AG04450 (cell line): ENCODE measurements around the gene AMHR2. TPM values are rescaled to one million over a fixed set of nuclear protein-coding genes. Genes with fewer than 3 reads are reported as not detected.
"Not testable (repeated sequence)": the region's sequence is repeated elsewhere in the genome, so short reads cannot be mapped to it uniquely, and the experiment has no call there.

Source experiments
- CTCF ChIA-PET: fragments of 300-600, 350-600 bp; formaldehyde crosslinking; extraction: SDS; loops from one replicate; lab custom pipeline; 2022; ENCODE audit warnings: antibody characterized with exemption, inconsistent platforms; lab: Charles Lee
- POLR2A ChIA-PET: fragments of 350-600 bp; formaldehyde crosslinking; extraction: SDS; loops from one replicate; lab custom pipeline; 2021; ENCODE audit warnings: antibody characterized with exemption, inconsistent platforms; lab: Yijun Ruan, JAX
- DNase-seq: peaks from one replicate; pipeline ENCODE4 v3.0.0-alpha.2; 2011; ENCODE audit warnings: low read depth, low spot score
- H3K27ac ChIP-seq: one replicate; pipeline ENCODE4 v1.5.1; 2012; ENCODE audit warnings: low read depth, low read length, control low read depth
- H3K27me3 ChIP-seq: one replicate; pipeline ENCODE4 v1.6.0; 2012; ENCODE audit warnings: low read length; ENCODE audit not compliant: control insufficient read depth, insufficient read depth
- H3K4me3 ChIP-seq: 2 replicates; pipeline ENCODE4 v1.5.1; 2011; ENCODE audit warnings: mild to moderate bottlenecking, low read depth, low read length, control low read depth
- H3K9me3 ChIP-seq: 2 replicates; pipeline ENCODE4 v1.5.1; 2012; ENCODE audit warnings: low read length; ENCODE audit not compliant: control insufficient read depth, insufficient read depth
- polyA plus RNA-seq: library from polyadenylated mRNA; depleted of rRNA; stranded (reverse); fragments of >200 nt; gene quantifications from 2 replicates; pipeline ENCODE4 v1.2.3, GENCODE V29; 2011
- TF ChIP-seq, protein P1 (sequence below): IDR thresholded peaks from 2 replicates; pipeline ENCODE4 v1.5.1; 2011; ENCODE audit warnings: low read depth, low read length, control low read depth, inconsistent platforms

The AMHR2 gene
- polyA plus RNA-seq, 1 experiment, result not detected

DNA sequence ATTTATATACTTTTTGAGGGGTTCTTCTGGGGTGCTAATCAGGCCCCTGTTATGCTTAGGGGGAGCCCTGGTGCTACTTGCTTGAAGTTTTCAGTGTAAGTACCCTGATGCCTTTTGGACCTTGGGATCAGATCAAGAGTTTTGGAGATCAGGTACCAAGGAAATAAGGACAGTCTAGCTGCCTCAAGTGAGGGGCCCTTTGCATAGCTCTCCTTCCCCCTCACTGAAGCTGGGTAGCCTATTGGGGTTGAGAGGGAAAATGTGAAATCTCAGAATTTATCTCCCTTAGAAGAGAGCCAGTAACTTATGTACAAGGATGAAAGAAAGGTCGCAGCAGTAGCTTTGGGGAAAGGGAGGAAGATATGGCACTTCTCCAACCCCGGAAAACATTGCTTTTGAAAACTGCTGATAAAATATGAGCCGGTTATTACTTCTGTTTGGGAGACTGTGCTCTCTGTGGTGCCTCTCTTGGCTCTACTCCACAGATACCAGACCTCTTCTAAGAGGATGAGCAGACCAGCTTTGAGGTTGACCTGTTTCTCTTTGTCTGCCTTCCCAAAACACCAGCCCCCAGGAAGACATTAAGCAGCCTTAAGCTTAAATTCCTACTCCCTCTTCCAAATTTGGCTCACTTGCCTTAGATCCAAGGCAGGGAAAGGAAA lies 8.8 kb upstream of the AMHR2 start:
- Histone ChIP-seq H3K4me3 (no peak overlapping the region), H3K9me3 (no peaks in the 10 kb centered on the region), H3K27me3 (no peaks in the 10 kb centered on the region), H3K27ac (no peak overlapping the region)
- ChIA-PET POLR2A (interaction anchor here (0.6 kb wide), 1 partner anchor 88 kb away, joined by 4 read pairs; no protein-coding TSS in a partner anchor), CTCF (interaction anchor here (0.6 to 2.8 kb wide), 7 partner anchors 18 to 94 kb away, joined by 3 to 25 read pairs (median 5); partner anchors contain the start of gene AAAS)
- TF ChIP-seq, protein P1, sequence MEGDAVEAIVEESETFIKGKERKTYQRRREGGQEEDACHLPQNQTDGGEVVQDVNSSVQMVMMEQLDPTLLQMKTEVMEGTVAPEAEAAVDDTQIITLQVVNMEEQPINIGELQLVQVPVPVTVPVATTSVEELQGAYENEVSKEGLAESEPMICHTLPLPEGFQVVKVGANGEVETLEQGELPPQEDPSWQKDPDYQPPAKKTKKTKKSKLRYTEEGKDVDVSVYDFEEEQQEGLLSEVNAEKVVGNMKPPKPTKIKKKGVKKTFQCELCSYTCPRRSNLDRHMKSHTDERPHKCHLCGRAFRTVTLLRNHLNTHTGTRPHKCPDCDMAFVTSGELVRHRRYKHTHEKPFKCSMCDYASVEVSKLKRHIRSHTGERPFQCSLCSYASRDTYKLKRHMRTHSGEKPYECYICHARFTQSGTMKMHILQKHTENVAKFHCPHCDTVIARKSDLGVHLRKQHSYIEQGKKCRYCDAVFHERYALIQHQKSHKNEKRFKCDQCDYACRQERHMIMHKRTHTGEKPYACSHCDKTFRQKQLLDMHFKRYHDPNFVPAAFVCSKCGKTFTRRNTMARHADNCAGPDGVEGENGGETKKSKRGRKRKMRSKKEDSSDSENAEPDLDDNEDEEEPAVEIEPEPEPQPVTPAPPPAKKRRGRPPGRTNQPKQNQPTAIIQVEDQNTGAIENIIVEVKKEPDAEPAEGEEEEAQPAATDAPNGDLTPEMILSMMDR, result no peak
- DNase-seq, result no peak

DNA sequence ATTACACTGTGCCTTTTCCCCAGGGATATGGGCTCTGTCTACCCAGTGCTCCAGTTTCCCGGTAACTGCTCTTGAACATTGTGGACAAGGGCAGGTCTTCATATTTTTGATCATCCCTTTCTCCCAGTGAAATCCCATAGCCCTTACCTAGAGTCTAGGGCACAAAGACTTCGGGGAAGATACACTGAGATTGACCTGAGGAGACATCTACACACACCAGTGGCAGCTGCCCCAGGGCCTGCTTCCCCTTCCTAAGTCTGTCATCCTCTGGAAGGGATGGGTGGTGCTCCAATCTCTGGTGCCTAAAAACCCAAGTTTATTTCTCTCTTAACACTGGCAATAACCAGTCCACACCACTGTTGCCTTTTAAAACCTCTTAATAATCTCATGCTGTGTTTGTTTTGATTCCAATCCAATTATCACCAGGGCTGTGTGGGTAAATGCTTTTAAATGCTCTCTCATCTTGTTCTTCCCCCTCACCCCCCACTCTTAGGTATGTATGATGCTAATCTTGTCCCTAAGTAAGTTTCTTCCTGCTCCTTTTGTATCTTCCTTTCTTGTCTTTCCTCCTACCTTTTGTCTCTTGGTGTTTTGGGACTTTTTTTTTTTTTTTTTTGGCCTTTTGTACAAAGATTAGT lies 7.8 kb upstream of the AMHR2 start:
- not testable (repeated sequence) for H3K27me3 ChIP-seq, H3K9me3 ChIP-seq, DNase-seq, H3K27ac ChIP-seq, H3K4me3 ChIP-seq
- POLR2A ChIA-PET, result interaction anchor here (0.7 kb wide), 1 partner anchor 28 kb away, joined by 3 read pairs; no protein-coding TSS in a partner anchor
- CTCF ChIA-PET, result interaction anchor here (0.6 to 2.8 kb wide), 5 partner anchors 26 to 95 kb away, joined by 3 to 25 read pairs (median 16); partner anchors contain the start of gene AAAS

DNA sequence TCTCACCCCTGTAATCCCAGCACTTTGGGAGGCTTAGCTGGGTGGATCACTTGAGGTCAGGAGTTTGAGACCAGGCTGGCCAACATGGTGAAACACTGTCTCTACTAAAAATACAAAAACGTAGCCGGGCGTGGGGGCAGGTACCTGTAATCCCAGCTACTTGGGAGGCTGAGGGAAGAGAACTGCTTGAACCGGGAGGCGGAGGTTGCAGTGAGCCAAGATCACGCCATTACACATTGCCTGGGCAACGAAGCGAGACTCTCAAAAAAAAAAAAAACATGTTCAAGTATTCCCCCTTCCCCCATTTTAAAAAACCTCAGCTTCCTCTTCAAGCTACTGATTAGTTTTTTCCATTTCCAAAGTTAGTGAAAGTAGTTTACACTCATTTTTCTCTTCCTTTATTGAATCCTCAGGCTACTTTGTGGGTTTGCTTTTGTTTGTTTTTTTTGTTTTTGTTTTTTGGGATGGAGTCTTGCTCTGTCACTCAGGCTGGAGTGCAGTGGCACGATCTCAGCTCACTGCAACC lies 6.3 kb upstream of the AMHR2 start:
- CTCF ChIA-PET, result interaction anchor here (0.6 to 2.8 kb wide), 6 partner anchors 63 to 220 kb away, joined by 3 to 24 read pairs (median 8); partner anchors contain the start of gene AAAS
- H3K9me3 ChIP-seq, H3K27ac ChIP-seq, H3K4me3 ChIP-seq, DNase-seq, H3K27me3 ChIP-seq: not testable (repeated sequence)
- POLR2A ChIA-PET, result interaction anchor here (0.6 to 1.2 kb wide), 3 partner anchors 28 to 96 kb away, joined by 3 to 8 read pairs (median 4); partner anchors contain the start of gene AAAS

DNA sequence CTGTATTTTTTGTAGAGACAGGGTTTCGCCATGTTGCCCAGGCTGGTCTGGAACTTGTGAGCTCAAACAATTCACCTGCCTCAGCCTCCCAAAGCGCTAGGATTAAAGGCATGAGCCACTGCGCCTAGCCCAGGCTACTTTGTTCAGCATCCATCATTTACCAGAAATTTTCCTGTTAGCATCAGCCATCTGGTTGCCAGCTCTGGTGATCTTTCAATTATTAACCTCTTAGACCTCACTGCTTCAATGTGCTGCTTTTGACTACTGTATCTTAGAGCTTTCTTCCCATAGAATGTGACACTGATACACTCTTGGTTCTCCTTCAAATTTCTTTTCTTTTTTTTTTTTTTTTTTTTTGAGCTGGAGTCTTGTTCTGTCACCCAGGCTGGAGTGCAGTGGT lies 5.4 kb upstream of the AMHR2 start:
- no peak overlapping the region for H3K4me3 ChIP-seq
- ChIA-PET POLR2A (interaction anchor here (0.6 to 1.2 kb wide), 2 partner anchors 39 to 97 kb away, joined by 3 to 8 read pairs; no protein-coding TSS in a partner anchor), CTCF (interaction anchor here (0.6 to 2.8 kb wide), 5 partner anchors 35 to 97 kb away, joined by 3 to 24 read pairs (median 10); partner anchors contain the start of gene AAAS)
- H3K9me3 ChIP-seq, result no peaks in the 10 kb centered on the region
- TF ChIP-seq, protein P1, result no peak
- H3K27ac ChIP-seq, result no peak overlapping the region
- no peaks in the 10 kb centered on the region for H3K27me3 ChIP-seq
- DNase-seq, result no peak

DNA sequence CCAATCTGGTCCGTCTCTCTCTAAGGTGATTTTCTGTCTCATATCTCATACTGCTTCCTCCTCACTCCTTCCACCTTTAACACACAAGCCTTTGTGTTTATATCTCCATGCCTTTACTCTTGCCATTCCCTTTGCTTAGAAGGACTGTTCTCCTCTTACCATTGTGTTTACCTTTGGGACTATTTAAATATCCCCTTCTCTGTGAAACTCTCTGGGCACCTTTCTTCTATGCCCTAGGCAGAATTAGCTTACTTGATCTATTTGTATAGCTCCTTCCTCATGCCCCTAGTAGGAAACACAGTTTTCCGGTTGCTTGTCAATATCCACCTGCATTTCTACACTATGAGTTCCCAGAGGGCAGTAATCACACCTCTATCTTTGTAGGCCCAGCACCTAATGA lies 3.9 kb upstream of the AMHR2 start:
- peaks cover 7% of the 10 kb centered on the region for H3K27me3 ChIP-seq
- CTCF ChIA-PET, result interaction anchor here (0.6 to 7.5 kb wide), 2 partner anchors 65 to 99 kb away, joined by 4 to 325 read pairs; partner anchors contain the start of gene AAAS
- no peak overlapping the region for H3K4me3 ChIP-seq
- TF ChIP-seq, protein P1, result no peak
- no peaks in the 10 kb centered on the region for H3K9me3 ChIP-seq
- DNase-seq, result no peak
- no peak overlapping the region for H3K27ac ChIP-seq
- POLR2A ChIA-PET, result interaction anchor here (1.8 kb wide), 1 partner anchor 68 kb away, joined by 7 read pairs; no protein-coding TSS in a partner anchor

DNA sequence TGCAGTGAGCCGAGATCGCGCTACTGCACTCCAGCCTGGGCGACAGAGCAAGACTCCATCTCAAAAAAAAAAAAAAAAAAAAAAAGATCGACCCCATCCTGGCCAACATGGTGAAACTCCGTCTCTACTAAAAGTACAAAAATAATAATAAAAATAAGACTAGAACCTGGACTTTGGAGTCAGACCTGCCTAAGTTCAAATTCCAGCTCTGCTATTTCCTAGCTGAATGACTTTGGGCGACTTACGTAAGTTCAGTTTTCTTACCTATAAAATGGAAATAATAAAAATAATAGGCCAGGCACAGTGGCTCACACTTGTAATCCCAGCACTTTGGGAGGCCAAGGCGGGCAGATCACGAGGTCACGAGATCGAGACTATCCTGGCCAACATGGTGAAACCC lies 1.4 kb upstream of the AMHR2 start:
- not testable (repeated sequence) for DNase-seq, H3K27ac ChIP-seq, H3K4me3 ChIP-seq, H3K27me3 ChIP-seq, H3K9me3 ChIP-seq
- ChIA-PET CTCF (interaction anchor here (0.6 to 7.5 kb wide), 13 partner anchors 10 to 415 kb away, joined by 3 to 325 read pairs (median 4); no protein-coding TSS in a partner anchor), POLR2A (interaction anchor here (0.7 to 1.7 kb wide), 2 partner anchors 8 to 77 kb away, joined by 4 to 6 read pairs; no protein-coding TSS in a partner anchor)
